PC-9 (cell line): Measurements from ENCODE around the gene SCLY. TPM values are rescaled to one million over a fixed set of nuclear protein-coding genes. Genes with fewer than 3 reads are reported as not detected.

Source experiments
- BruUV-seq: library from RNA; stranded (reverse); fragments of 400-500 nt; replicated peaks from 2 replicates; lab custom pipeline; 2021; lab: Mats Ljungman, UMichigan
- CTCF ChIA-PET: fragments of 300-600 bp; sonication (Branson Sonifier 250); formaldehyde crosslinking; loops from one replicate; lab custom pipeline; 2022; ENCODE audit warnings: antibody characterized with exemption; lab: Charles Lee
- POLR2A ChIA-PET: fragments of 300-600 bp; sonication (Branson Sonifier 250); formaldehyde crosslinking; loops from one replicate; lab custom pipeline; 2022; ENCODE audit warnings: antibody characterized with exemption; ENCODE audit not compliant: unreplicated experiment; lab: Charles Lee
- DNase-seq, 2 experiments: peaks; one replicate each; pipeline versions ENCODE4 v3.0.0 to v3.0.0-alpha.2; 2015 to 2022; ENCODE audit warnings: mixed read lengths in 1 of 2
- H2AFZ ChIP-seq: fragments of 200-600 bp; sonication (generic); 2 replicates; pipeline ENCODE4 v1.8.1; 2017; ENCODE audit warnings: antibody characterized with exemption
- H3F3A ChIP-seq: fragments of 200-600 bp; sonication (generic); 2 replicates; pipeline ENCODE4 v1.8.1; 2017; ENCODE audit warnings: antibody characterized with exemption, mild to moderate bottlenecking, low read depth; ENCODE audit not compliant: insufficient read depth
- H3K27ac ChIP-seq: fragments of 200-600 bp; sonication (generic); 2 replicates; pipeline ENCODE4 v1.6.1; 2016; ENCODE audit warnings: mixed run types
- H3K27me3 ChIP-seq: fragments of 200-600 bp; sonication (generic); 2 replicates; pipeline ENCODE4 v1.6.1; 2016; ENCODE audit warnings: low read depth, mixed run types; ENCODE audit not compliant: insufficient read depth
- H3K36me3 ChIP-seq: fragments of 200-600 bp; sonication (generic); 2 replicates; pipeline ENCODE4 v1.6.1; 2016; ENCODE audit warnings: low read depth, mixed run types
- H3K4me1 ChIP-seq: fragments of 200-600 bp; sonication (generic); replicated peaks from 2 replicates; pipeline ENCODE4 v1.6.1; 2016; ENCODE audit warnings: mixed run types; ENCODE audit not compliant: insufficient read depth
- H3K4me2 ChIP-seq: fragments of 200-600 bp; sonication (generic); 2 replicates; pipeline ENCODE4 v1.6.1; 2017; ENCODE audit warnings: mixed run types
- H3K4me3 ChIP-seq: fragments of 200-600 bp; sonication (generic); 2 replicates; pipeline ENCODE4 v1.6.1; 2016; ENCODE audit warnings: mixed run types
- H3K79me2 ChIP-seq: fragments of 200-600 bp; sonication (generic); 2 replicates; pipeline ENCODE4 v1.6.1; 2017; ENCODE audit warnings: low read depth, mixed run types
- H3K9me2 ChIP-seq: fragments of 200-600 bp; sonication (generic); 2 replicates; pipeline ENCODE4 v1.8.1; 2017; ENCODE audit warnings: mild to moderate bottlenecking; ENCODE audit not compliant: insufficient read depth
- H3K9me3 ChIP-seq: fragments of 200-600 bp; sonication (generic); 2 replicates; pipeline ENCODE4 v1.8.1; 2016; ENCODE audit warnings: low read depth; ENCODE audit not compliant: insufficient read depth
- H4K20me1 ChIP-seq: fragments of 200-600 bp; sonication (generic); 2 replicates; pipeline ENCODE4 v1.8.1; 2017; ENCODE audit not compliant: insufficient read depth
- CTCF ChIP-seq: fragments of 200-600 bp; sonication (generic); conservative IDR thresholded peaks from 2 replicates; pipeline ENCODE4 v1.6.1; 2017; ENCODE audit warnings: mixed run types, antibody characterized with exemption, mild to moderate bottlenecking, moderate library complexity
- EZH2 ChIP-seq: fragments of 200-600 bp; sonication (generic); IDR thresholded peaks from 2 replicates; pipeline ENCODE4 v1.8.0; 2017; ENCODE audit warnings: antibody characterized with exemption, low read depth
- intact Hi-C: fragments of 100-400 bp; cut with micrococcal nuclease; formaldehyde crosslinking; loops from one replicate; pipeline ENCODE4 v1.10.0; 2022; ENCODE audit not compliant: unreplicated experiment
- total RNA-seq: library from RNA; stranded (reverse); gene quantifications from 2 replicates; pipeline ENCODE4 v1.2.3, GENCODE V29; 2021

Gene SCLY
- total RNA-seq, 1 experiment from 2014 or later: 40.0 TPM

- POLR2A ChIA-PET: no interaction called here
- Histone ChIP-seq H3F3A (peaks cover 14% of the 10 kb centered on the region), H3K9me3 (peaks cover 8% of the 10 kb centered on the region; the same call in 1 of the 2 replicates), H3K79me2 (no peaks in the 10 kb centered on the region), H3K4me2 (no peak overlapping the region), H3K9me2 (no peaks in the 10 kb centered on the region), H3K27me3 (peaks cover 5% of the 10 kb centered on the region; the same call in 1 of the 2 replicates), H3K36me3 (no peaks in the 10 kb centered on the region), H3K4me3 (no peak overlapping the region), H4K20me1 (no peaks in the 10 kb centered on the region), H3K27ac (no peak overlapping the region), H3K4me1 (no peaks in the 10 kb centered on the region), H2AFZ (no peak overlapping the region)
- TF ChIP-seq CTCF (no peak), EZH2 (no peak)
- no TSS peak for BruUV-seq
- CTCF ChIA-PET: no interaction called here
- DNase-seq: no peak
- intact Hi-C loops: no loop called here
These were observed 67.8 kb downstream of the SCLY start for GRCh38 chr2:238128534-238129001.

DNA sequence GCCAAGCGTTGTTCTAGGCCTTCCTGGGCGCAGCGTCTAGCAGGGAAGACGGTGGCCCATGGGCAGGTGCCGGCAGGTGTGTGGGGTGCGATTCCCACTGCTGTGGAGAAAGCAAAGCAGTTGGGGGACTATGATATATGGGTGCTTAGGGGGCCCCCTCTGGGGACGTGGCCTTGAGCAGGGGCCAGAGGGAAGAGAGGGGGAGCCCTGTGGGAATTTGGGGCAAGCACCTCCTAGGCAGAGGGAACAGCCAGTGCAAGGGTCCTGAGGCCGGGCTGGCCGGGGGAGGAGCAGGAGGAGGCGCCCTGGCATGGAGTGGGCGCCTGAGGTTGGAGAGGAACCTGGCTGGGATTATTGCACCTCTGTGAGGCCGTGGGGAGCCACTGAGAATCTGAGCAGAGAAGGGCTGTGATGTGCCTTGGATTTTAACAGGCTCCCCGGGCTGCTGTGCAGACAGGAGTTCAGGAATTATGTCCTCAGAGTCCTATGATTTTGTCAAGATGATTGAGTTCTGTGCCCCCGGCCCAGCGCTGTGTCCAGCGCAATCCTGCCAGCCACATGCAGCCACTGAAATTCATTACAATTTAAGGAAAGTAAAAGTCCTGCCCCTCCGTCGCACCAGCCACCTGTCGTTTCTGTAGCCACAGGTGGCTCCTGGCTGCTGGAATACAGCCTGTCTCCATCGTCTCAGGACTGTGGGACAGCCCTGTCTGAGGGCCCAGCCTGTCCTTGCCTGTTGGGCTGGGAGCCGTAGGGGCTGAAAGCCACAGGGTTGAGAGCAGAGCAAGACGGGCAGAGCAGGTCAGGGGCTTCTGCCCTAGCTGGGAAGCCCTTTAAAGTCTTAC, 68.6 kb downstream of the SCLY start:
- intact Hi-C loops: no loop called here
- H3K4me1 ChIP-seq: no peaks in the 10 kb centered on the region
- TF ChIP-seq EZH2: no peak
- no peak for TF ChIP-seq CTCF
- no peaks in the 10 kb centered on the region for H3K36me3 ChIP-seq
- BruUV-seq: no TSS peak
- H3K4me3 ChIP-seq: no peak overlapping the region
- no peaks in the 10 kb centered on the region for H4K20me1 ChIP-seq
- H3F3A ChIP-seq: peaks cover 15% of the 10 kb centered on the region
- H3K9me3 ChIP-seq: peaks cover 8% of the 10 kb centered on the region; the same call in 1 of the 2 replicates
- no peak overlapping the region for H3K4me2 ChIP-seq
- no peak for DNase-seq
- no peaks in the 10 kb centered on the region for H3K9me2 ChIP-seq
- no peak overlapping the region for H3K27ac ChIP-seq
- POLR2A ChIA-PET: no interaction called here
- no peaks in the 10 kb centered on the region for H3K27me3 ChIP-seq
- no peaks in the 10 kb centered on the region for H3K79me2 ChIP-seq
- H2AFZ ChIP-seq: no peak overlapping the region
- CTCF ChIA-PET: no interaction called here

- CTCF ChIA-PET: no interaction called here
- Histone ChIP-seq H3K27ac (no peak overlapping the region), H4K20me1 (no peaks in the 10 kb centered on the region), H3K36me3 (no peaks in the 10 kb centered on the region), H3K9me3 (peaks cover 8% of the 10 kb centered on the region; the same call in 1 of the 2 replicates), H3K4me3 (no peak overlapping the region), H2AFZ (no peak overlapping the region), H3K9me2 (no peaks in the 10 kb centered on the region), H3K79me2 (no peaks in the 10 kb centered on the region), H3K4me2 (no peak overlapping the region), H3F3A (peaks cover 21% of the 10 kb centered on the region), H3K27me3 (no peaks in the 10 kb centered on the region), H3K4me1 (no peaks in the 10 kb centered on the region)
- DNase-seq: no peak
- TF ChIP-seq CTCF: no peak
- TF ChIP-seq EZH2: no peak
- POLR2A ChIA-PET: no interaction called here
- intact Hi-C loops: no loop called here
- BruUV-seq: no TSS peak
These were observed 69.4 kb downstream of the SCLY start for GRCh38 chr2:238130111-238130695.
